Gastroesophageal sphincter (tissue), 3 donors: Measurements from ENCODE around the gene PREB.

Experiments used
- CTCF ChIP-seq, 4 experiments: fragments of 200-600 bp in 2 of 4; fragments of 450-650 bp in 2 of 4; sonication (generic) in 1 of 4; IDR thresholded peaks; one replicate each; pipeline ENCODE4 v1.5.1; 2017 to 2019; ENCODE audit warnings: antibody characterized with exemption in 4 of 4, mild to moderate bottlenecking in 2 of 4, moderate library complexity in 2 of 4
- EP300 ChIP-seq: sonication (generic); formaldehyde crosslinking; IDR thresholded peaks from one replicate; pipeline ENCODE4 v1.6.1; 2017; ENCODE audit warnings: antibody characterized with exemption, mild to moderate bottlenecking
- POLR2A ChIP-seq, 2 donors: fragments of 450-650 bp; IDR thresholded peaks; one replicate each; pipeline ENCODE4 v1.6.1; 2017; ENCODE audit warnings: antibody characterized with exemption in 2 of 2, mild to moderate bottlenecking in 2 of 2, moderate library complexity in 1 of 2
- POLR2AphosphoS5 ChIP-seq: sonication (generic); formaldehyde crosslinking; IDR thresholded peaks from one replicate; pipeline ENCODE4 v1.6.1; 2017; ENCODE audit warnings: antibody characterized with exemption

- TF ChIP-seq CTCF (IDR thresholded peaks at IDR 0.05) (no peak), POLR2AphosphoS5 (no peak), POLR2A (IDR thresholded peaks at IDR 0.05) (no peak), EP300 (no peak)
These were observed 3.7 kb upstream of the PREB start for GRCh38 chr2:27138111-27138510.
